ENCODE measurements around the gene PDXDC1. TPM values are rescaled to one million over a fixed set of nuclear protein-coding genes. Genes with fewer than 3 reads are reported as not detected.
A peak's percentile ranks its signal among the peaks of the same experiment; 100 is the strongest.

PDXDC1 gene
- total RNA-seq, 1 experiment from 2014 or later, result 107 TPM

- no peak for ATAC-seq
- CTCF ChIA-PET, result no interaction called here
Observed at GRCh38 chr16:15054357-15055140, 79.7 kb downstream of the PDXDC1 start.

More at GRCh38 chr16:15054357-15055140, 79.7 kb downstream of the PDXDC1 start:
- TF ChIP-seq PREB (CRISPR knock-in tag; IDR thresholded peaks at IDR 0.05; ENCODE audit: borderline replicate concordance), result no peak
- no peak for TF ChIP-seq ATF2 (CRISPR knock-in tag; IDR thresholded peaks at IDR 0.05; ENCODE audit: borderline replicate concordance, low read depth)
- no peak for TF ChIP-seq ZNF512 (CRISPR knock-in tag; IDR thresholded peaks at IDR 0.05; ENCODE audit: borderline replicate concordance)
- no peak for TF ChIP-seq CBFB (CRISPR knock-in tag; IDR thresholded peaks at IDR 0.05; ENCODE audit: low read depth)
- no peak for TF ChIP-seq AR (CRISPR knock-in tag; IDR thresholded peaks at IDR 0.05)
- TF ChIP-seq STAT6 (CRISPR knock-in tag; conservative IDR thresholded peaks at IDR 0.05; ENCODE audit: low read depth), result no peak
- no peak for TF ChIP-seq CREM (CRISPR knock-in tag; IDR thresholded peaks at IDR 0.05)
- TF ChIP-seq ZNF532 (CRISPR knock-in tag; IDR thresholded peaks at IDR 0.05; ENCODE audit: borderline replicate concordance), result no peak
- Mint-ChIP-seq H3K27me3 (ENCODE audit: low read depth) (no peaks in the 10 kb centered on the region), H3K27ac (0 out of 2 replicates have a peak overlapping the region, but pooled peaks have one; percentile 47), H3K9me3 (no peaks in the 10 kb centered on the region), H3K4me1 (peaks cover 12% of the 10 kb centered on the region; the same call in 1 of the 2 replicates), H3K4me3 (peak overlapping the region; percentile 85), H3K36me3 (peaks cover 7% of the 10 kb centered on the region; the same call in 1 of the 2 replicates)
- POLR2A ChIA-PET, result no interaction called here
- DNase-seq (ENCODE audit: low spot score), result no peak
